GM06990 (cell line): ENCODE data around the gene FAM174C.

Experiments used
- DNase-seq: peaks from one replicate; pipeline ENCODE4 v3.0.0-alpha.2; 2011; ENCODE audit not compliant: insufficient read length; ENCODE audit errors: extremely low read depth
- H3K27me3 ChIP-seq: replicated peaks from 2 replicates; pipeline ENCODE4 v1.6.0; 2011; ENCODE audit warnings: low read length; ENCODE audit not compliant: control insufficient read depth, insufficient read depth
- H3K36me3 ChIP-seq: 2 replicates; pipeline ENCODE4 v1.5.1; 2011; ENCODE audit warnings: low read length; ENCODE audit not compliant: control insufficient read depth, insufficient read depth
- H3K4me3 ChIP-seq: replicated peaks from 2 replicates; pipeline ENCODE4 v1.5.1; 2011; ENCODE audit warnings: low read depth, mild to moderate bottlenecking, control low read depth, low read length
- TF ChIP-seq, protein P1 (sequence below): IDR thresholded peaks from 2 replicates; pipeline ENCODE4 v1.5.1; 2011; ENCODE audit warnings: low read length, control low read depth, mild to moderate bottlenecking, inconsistent platforms; ENCODE audit not compliant: insufficient read depth, poor library complexity, severe bottlenecking

FAM174C gene

DNA sequence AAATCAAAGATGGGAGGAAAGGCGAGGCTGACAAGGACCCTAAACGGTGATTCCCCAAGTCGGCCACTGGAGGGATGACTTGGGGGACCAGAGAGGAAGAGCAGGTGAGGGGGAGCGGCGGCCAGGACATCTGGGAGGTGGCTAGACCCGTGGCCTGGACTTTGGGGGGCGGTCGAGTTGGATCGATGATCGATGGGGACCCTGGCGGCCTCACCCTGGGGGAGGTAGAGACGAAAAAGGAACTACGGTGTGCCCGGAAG is 13.9 kb upstream of the FAM174C start:
- Histone ChIP-seq H3K36me3 (peaks cover 9% of the 10 kb centered on the region), H3K27me3 (no peaks in the 10 kb centered on the region), H3K4me3 (peak overlapping the region; percentile 81)
- TF ChIP-seq, protein P1, sequence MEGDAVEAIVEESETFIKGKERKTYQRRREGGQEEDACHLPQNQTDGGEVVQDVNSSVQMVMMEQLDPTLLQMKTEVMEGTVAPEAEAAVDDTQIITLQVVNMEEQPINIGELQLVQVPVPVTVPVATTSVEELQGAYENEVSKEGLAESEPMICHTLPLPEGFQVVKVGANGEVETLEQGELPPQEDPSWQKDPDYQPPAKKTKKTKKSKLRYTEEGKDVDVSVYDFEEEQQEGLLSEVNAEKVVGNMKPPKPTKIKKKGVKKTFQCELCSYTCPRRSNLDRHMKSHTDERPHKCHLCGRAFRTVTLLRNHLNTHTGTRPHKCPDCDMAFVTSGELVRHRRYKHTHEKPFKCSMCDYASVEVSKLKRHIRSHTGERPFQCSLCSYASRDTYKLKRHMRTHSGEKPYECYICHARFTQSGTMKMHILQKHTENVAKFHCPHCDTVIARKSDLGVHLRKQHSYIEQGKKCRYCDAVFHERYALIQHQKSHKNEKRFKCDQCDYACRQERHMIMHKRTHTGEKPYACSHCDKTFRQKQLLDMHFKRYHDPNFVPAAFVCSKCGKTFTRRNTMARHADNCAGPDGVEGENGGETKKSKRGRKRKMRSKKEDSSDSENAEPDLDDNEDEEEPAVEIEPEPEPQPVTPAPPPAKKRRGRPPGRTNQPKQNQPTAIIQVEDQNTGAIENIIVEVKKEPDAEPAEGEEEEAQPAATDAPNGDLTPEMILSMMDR: peak; percentile 19
- peak; percentile 63 for DNase-seq

DNA sequence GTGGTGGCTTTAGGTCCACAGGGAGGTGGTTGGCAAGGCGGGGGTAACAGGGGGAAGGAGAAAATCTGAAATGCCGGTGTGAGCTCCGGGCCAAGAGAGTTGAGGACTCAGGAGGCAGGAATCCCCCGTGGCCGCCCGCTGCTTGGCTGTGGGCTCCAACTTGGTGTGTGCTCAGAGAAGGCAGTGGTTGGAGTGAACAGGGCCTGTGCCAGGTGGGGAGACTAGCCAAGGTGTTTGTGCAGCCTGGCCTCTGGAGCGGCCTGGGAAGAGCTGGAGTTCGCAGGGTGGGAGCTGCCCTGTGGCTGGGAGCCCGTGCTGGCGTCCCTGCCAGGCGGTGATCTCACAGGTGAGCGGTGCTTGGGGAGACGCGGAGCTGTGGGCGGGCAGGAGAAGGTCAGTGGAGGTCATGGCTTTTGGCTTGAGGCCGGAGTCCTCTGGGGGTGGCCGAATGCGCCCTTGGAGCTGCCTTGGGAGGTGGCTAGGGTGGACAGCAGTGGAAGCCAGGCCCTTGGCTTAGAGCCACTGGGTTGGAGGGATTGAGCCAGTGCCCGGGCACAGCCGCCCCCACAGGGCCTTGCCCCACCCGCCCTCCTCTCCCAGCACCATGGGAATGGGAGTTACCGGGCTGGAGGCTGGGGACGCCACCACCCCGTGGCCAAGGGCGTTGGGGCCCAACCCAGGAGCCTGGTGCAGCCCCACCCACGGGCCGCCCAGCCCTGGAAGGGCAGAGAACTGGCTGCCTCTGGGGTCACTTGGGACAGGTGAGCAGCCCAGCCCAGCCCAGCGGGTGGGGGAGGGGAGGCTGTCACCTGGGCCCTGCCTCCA is 13.3 kb upstream of the FAM174C start:
- TF ChIP-seq, protein P1: no peak
- Histone ChIP-seq H3K27me3 (no peaks in the 10 kb centered on the region; the same call in 1 of the 2 replicates), H3K36me3 (peaks cover 3% of the 10 kb centered on the region; the same call in 1 of the 2 replicates), H3K4me3 (peak overlapping the region; percentile 81)
- DNase-seq: no peak

DNA sequence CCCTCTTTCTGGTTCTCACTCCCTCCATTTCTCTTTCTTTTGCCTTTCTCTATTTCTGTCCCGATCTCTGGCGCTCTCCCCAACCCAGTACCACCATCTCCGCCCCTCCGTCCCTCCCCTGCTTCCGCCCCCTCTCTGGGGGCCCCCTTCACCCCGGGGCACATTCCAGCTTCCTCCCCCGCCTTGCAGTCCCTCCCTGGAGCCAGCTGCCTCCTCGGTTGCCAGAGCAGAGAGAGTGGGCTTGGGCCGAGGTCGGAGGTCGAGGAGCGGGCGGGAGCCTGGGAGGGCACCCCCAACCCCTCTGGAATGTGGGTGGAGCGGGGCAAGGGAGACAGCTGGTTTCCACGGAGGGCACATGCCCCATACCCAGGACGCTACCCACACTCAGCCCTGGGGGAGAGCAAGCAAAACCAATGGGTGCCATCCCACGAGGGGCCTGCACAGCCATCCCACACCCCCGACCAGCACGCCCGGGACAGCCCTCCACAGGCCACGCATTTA is 12.7 kb upstream of the FAM174C start:
- Histone ChIP-seq H3K36me3 (peaks cover 1% of the 10 kb centered on the region; the same call in 1 of the 2 replicates), H3K27me3 (no peaks in the 10 kb centered on the region; the same call in 1 of the 2 replicates), H3K4me3 (peak overlapping the region; percentile 81)
- DNase-seq: no peak
- TF ChIP-seq, protein P1: no peak

- TF ChIP-seq, protein P1: no peak
- peak; percentile 64 for DNase-seq
- no peaks in the 10 kb centered on the region; the same call in 1 of the 2 replicates for H3K27me3 ChIP-seq
- peak overlapping the region; percentile 81 for H3K4me3 ChIP-seq
- H3K36me3 ChIP-seq: no peaks in the 10 kb centered on the region
Measured at GRCh38 chr19:1263188-1263587, 12.1 kb upstream of the FAM174C start.

DNA sequence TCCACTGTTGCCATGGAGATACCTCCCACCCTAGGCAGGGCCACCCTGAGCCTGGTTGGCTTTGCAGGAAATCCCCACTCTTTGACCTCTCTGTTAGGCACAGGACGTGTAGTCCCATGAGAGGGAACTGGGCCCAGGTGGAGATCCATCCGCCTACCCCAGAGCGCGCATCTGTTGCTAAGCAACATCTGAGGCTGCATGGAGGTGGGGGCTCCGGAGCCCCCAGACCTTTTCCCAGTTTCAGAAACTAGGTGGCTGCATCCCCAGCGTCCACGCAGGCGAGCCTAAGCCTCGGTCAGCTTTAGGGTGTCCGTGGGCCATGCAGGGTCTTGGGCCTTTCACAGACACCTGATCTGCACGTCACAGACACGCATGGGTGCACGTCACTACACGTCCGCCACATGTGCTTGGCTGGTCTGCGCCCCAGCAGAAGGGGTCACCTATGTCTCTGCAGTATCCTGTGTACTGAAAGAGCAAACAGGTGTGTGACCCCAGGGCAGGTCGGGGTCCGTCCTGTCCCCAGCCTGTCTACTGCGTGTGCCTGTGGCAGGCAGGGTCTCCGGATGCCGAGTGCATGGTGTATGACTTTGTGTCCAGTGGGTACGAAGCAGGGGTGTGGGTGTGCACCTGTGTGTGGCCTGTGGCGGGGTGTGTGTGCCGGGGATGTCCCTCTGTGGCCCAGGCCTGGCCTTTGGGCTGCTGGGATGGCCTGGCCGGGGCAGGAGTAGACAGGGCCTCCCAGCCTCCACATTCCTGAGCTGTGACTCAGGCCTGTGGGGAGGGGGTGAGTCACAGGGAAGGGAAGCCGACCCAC is 10.3 kb upstream of the FAM174C start:
- Histone ChIP-seq H3K36me3 (no peaks in the 10 kb centered on the region), H3K27me3 (no peaks in the 10 kb centered on the region; the same call in 1 of the 2 replicates), H3K4me3 (no peak overlapping the region)
- TF ChIP-seq, protein P1: no peak
- DNase-seq: peak; percentile 86
